GM19193 (cell line): ENCODE results near the gene PRXL2C.

Source experiments
- POLR2A ChIP-seq: IDR thresholded peaks from 4 replicates; pipeline ENCODE4 v1.6.1; 2011; ENCODE audit not compliant: insufficient read depth, insufficient read length; ENCODE audit errors: extremely low read depth

Gene PRXL2C, protein sequence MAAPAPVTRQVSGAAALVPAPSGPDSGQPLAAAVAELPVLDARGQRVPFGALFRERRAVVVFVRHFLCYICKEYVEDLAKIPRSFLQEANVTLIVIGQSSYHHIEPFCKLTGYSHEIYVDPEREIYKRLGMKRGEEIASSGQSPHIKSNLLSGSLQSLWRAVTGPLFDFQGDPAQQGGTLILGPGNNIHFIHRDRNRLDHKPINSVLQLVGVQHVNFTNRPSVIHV

GRCh38 chr9:96655198-96655851 is at the start of gene PRXL2C:
PRXL2C (minus strand) TSS chr9:96655317; CDS start chr9:96655281, 36 bp downstream.
- peak; percentile 44 for TF ChIP-seq POLR2A

GRCh38 chr9:96691326-96691725 is 36.2 kb upstream of the PRXL2C start:
- no peak for TF ChIP-seq POLR2A

DNA sequence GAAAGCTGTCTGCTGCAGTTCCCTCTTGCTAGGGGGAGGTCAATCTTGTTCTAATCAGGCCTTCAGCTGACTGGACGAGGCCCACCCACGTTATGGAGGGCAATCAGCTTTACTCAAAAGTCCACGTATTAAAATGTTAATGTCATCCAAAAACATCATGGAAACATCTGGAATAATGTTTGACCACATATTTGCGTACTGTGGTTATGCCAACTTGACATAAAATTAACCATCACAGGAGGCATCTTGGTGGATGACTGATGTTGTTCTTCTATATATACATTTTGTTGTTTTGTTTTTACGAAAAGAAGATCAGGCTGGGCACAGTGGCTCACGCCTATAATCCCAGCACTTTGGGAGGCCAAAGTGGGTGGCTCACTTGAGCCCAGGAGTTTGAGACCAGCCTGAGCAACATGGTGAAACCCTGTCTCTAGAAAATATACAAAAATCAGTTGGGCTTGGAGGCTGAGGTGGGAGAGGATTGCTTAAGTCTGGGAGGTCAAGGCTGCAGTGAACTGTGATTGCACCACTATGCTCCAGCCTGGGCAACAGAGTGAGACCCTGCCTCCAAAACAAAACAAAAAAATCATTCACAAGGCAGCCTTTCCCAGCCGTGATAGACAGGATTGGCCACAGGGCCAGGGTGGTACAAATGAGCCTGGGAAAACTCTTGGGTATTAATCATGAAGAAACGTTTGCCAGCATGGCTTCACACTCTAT is 33.8 kb upstream of the PRXL2C start:
- TF ChIP-seq POLR2A: no peak

GRCh38 chr9:96688187-96688586 is 33.1 kb upstream of the PRXL2C start:
- no peak for TF ChIP-seq POLR2A

- no peak for TF ChIP-seq POLR2A
Measured at GRCh38 chr9:96686638-96687335, 31.7 kb upstream of the PRXL2C start.

GRCh38 chr9:96680812-96681499 is 25.8 kb upstream of the PRXL2C start:
- TF ChIP-seq POLR2A: no peak

GRCh38 chr9:96674906-96675538 is 19.9 kb upstream of the PRXL2C start:
- no peak for TF ChIP-seq POLR2A

- TF ChIP-seq POLR2A: no peak
Measured at GRCh38 chr9:96668868-96669534, 13.9 kb upstream of the PRXL2C start.

GRCh38 chr9:96667363-96667728 is 12.2 kb upstream of the PRXL2C start:
- TF ChIP-seq POLR2A: no peak

GRCh38 chr9:96665789-96666188 is 10.7 kb upstream of the PRXL2C start:
- TF ChIP-seq POLR2A: no peak

- no peak for TF ChIP-seq POLR2A
Measured at GRCh38 chr9:96663506-96664120, 8.5 kb upstream of the PRXL2C start.

- no peak for TF ChIP-seq POLR2A
Measured at GRCh38 chr9:96661711-96662110, 6.6 kb upstream of the PRXL2C start.

DNA sequence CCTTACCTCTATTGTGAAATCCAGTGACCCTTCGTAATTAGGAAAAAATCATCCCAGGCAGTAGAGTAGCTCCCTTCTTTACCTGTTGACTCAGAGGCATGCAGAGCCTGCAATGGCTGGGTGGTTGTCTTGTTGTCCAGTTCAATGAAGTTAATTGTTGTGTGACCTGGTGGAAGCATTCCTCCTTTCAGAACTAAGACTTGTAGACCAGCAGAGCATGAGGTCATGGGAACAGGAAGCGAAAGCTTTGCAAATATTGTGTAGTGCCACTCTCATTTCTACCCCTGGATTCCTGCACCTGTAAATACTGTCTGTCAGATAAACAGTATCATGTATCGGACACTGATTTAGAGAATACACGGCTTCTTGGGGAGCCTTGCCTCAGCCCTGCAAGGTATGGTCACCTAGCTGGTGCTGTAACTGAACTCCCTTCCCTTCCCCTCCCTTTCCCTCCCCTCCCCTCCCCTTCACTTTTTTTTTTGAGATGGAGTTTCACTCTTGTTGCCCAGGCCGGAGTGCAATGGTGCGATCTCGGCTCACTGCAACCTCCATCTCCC is 5.7 kb upstream of the PRXL2C start:
- no peak for TF ChIP-seq POLR2A
